Activated CD8-positive, alpha-beta T cell treated with anti-CD3 and anti-CD28 coated beads for 36 hours (primary cell): ENCODE data around the gene NPR1. TPM values are rescaled to one million over a fixed set of nuclear protein-coding genes. Genes with fewer than 3 reads are reported as not detected.
"Not testable (repeated sequence)": the region's sequence is repeated elsewhere in the genome, so short reads cannot be mapped to it uniquely, and the experiment has no call there.

ENCODE experiments used
- ATAC-seq: fragments of 200-7000 bp; cut with Tn5 transposase; one replicate; pipeline ENCODE4 v1.10.0; 2021; ENCODE audit warnings: mild to moderate bottlenecking, moderate library complexity
- CTCF ChIA-PET: fragments of 350-600 bp; sonication (Branson Sonifier 250); formaldehyde crosslinking; loops from one replicate; lab custom pipeline; 2021; ENCODE audit warnings: antibody characterized with exemption; lab: Charles Lee
- POLR2A ChIA-PET: fragments of 350-600 bp; sonication (Branson Sonifier 250); formaldehyde crosslinking; loops from one replicate; lab custom pipeline; 2021; ENCODE audit warnings: antibody characterized with exemption; lab: Charles Lee
- DNase-seq: peaks from one replicate; pipeline ENCODE4 v3.0.0-alpha.2; 2020
- H3K27ac Mint-ChIP-seq: one replicate; pipeline ENCODE4 v1.8.0; 2021; ENCODE audit warnings: mild to moderate bottlenecking, mixed read lengths
- H3K27me3 Mint-ChIP-seq: one replicate; pipeline ENCODE4 v1.8.0; 2021; ENCODE audit warnings: mixed read lengths
- H3K36me3 Mint-ChIP-seq: one replicate; pipeline ENCODE4 v1.8.0; 2021; ENCODE audit warnings: low read depth, mixed read lengths
- H3K4me1 Mint-ChIP-seq: one replicate; pipeline ENCODE4 v1.8.0; 2021; ENCODE audit warnings: low read depth, mixed read lengths
- H3K4me3 Mint-ChIP-seq: one replicate; pipeline ENCODE4 v1.8.0; 2021; ENCODE audit warnings: mild to moderate bottlenecking, moderate library complexity, mixed read lengths
- H3K9me3 Mint-ChIP-seq: one replicate; pipeline ENCODE4 v1.8.0; 2021; ENCODE audit warnings: mixed read lengths
- CTCF ChIP-seq: fragments of 200-600 bp; IDR thresholded peaks from one replicate; pipeline ENCODE4 v1.8.0; 2022; ENCODE audit warnings: antibody characterized with exemption, mild to moderate bottlenecking
- intact Hi-C: fragments of 100-400 bp; cut with micrococcal nuclease; formaldehyde crosslinking; loops from one replicate; pipeline ENCODE4 v1.10.0; 2022
- total RNA-seq, 2 experiments: library from RNA; stranded (reverse); gene quantifications; one replicate each; pipeline ENCODE4 v1.2.3, GENCODE V29; 2021

NPR1 gene
- total RNA-seq, 2 experiments from 2014 or later = not detected

- Mint-ChIP-seq H3K4me1 (no peaks in the 10 kb centered on the region), H3K27me3 (no peaks in the 10 kb centered on the region), H3K36me3 (no peaks in the 10 kb centered on the region), H3K27ac (no peak overlapping the region), H3K4me3 (no peak overlapping the region), H3K9me3 (no peaks in the 10 kb centered on the region)
- intact Hi-C loops = no loop called here
- POLR2A ChIA-PET = no interaction called here
- CTCF ChIA-PET = no interaction called here
- DNase-seq = peak; percentile 11
- ATAC-seq = no peak
- no peak for TF ChIP-seq CTCF
These were observed 27.0 kb downstream of the NPR1 start for GRCh38 chr1:153705484-153705883.

- Mint-ChIP-seq H3K27ac (no peak overlapping the region), H3K4me1 (no peaks in the 10 kb centered on the region), H3K9me3 (no peaks in the 10 kb centered on the region), H3K4me3 (no peak overlapping the region), H3K27me3 (peaks cover 3% of the 10 kb centered on the region), H3K36me3 (no peaks in the 10 kb centered on the region)
- intact Hi-C loops = no loop called here
- ChIA-PET POLR2A (no interaction called here), CTCF (no interaction called here)
- DNase-seq = no peak
- ATAC-seq = no peak
- no peak for TF ChIP-seq CTCF
These were observed 32.5 kb downstream of the NPR1 start for GRCh38 chr1:153711026-153711425.

- ATAC-seq, H3K4me1 Mint-ChIP-seq, H3K27ac Mint-ChIP-seq, H3K9me3 Mint-ChIP-seq, DNase-seq, H3K27me3 Mint-ChIP-seq, H3K36me3 Mint-ChIP-seq, intact Hi-C loops, H3K4me3 Mint-ChIP-seq: not testable (repeated sequence)
- ChIA-PET POLR2A (interaction anchor here (1.0 to 1.2 kb wide), 2 partner anchors 18 to 25 kb away, joined by 3 read pairs; no protein-coding TSS in a partner anchor), CTCF (interaction anchor here (1.9 kb wide), 1 partner anchor 38 kb away, joined by 7 read pairs; the partner anchor contains the start of gene NPR1)
These were observed 37.7 kb downstream of the NPR1 start for GRCh38 chr1:153716211-153716610.

- Mint-ChIP-seq H3K4me1 (peaks cover 3% of the 10 kb centered on the region), H3K4me3 (no peak overlapping the region), H3K36me3 (no peaks in the 10 kb centered on the region), H3K27me3 (peaks cover 3% of the 10 kb centered on the region), H3K27ac (no peak overlapping the region), H3K9me3 (no peaks in the 10 kb centered on the region)
- POLR2A ChIA-PET = no interaction called here
- intact Hi-C loops = no loop called here
- CTCF ChIA-PET = interaction anchor here (0.8 to 1.9 kb wide), 2 partner anchors 39 to 222 kb away, joined by 3 to 7 read pairs; partner anchors contain the start of gene NPR1
- DNase-seq (no peak), ATAC-seq (no peak)
- TF ChIP-seq CTCF = no peak
These were observed 38.8 kb downstream of the NPR1 start for GRCh38 chr1:153717330-153717729.

- ChIA-PET CTCF (interaction anchor here (0.9 kb wide), 1 partner anchor 180 kb away, joined by 3 read pairs; no protein-coding TSS in a partner anchor), POLR2A (interaction anchor here (0.6 to 1.2 kb wide), 2 partner anchors 44 to 761 kb away, joined by 3 to 4 read pairs; no protein-coding TSS in a partner anchor)
- Mint-ChIP-seq H3K36me3 (no peaks in the 10 kb centered on the region), H3K4me1 (peaks cover 10% of the 10 kb centered on the region), H3K27me3 (no peaks in the 10 kb centered on the region), H3K9me3 (no peaks in the 10 kb centered on the region), H3K27ac (no peak overlapping the region), H3K4me3 (no peak overlapping the region)
- ATAC-seq = no peak
- DNase-seq = no peak
- no peak for TF ChIP-seq CTCF
- intact Hi-C loops = no loop called here
These were observed 45.2 kb downstream of the NPR1 start for GRCh38 chr1:153723687-153724086.

- H3K9me3 Mint-ChIP-seq, H3K36me3 Mint-ChIP-seq, intact Hi-C loops: not testable (repeated sequence)
These were observed 46.1 kb downstream of the NPR1 start for GRCh38 chr1:153724634-153725033.

More at GRCh38 chr1:153724634-153725033, 46.1 kb downstream of the NPR1 start:
- H3K27ac Mint-ChIP-seq, DNase-seq, H3K4me3 Mint-ChIP-seq, ATAC-seq, H3K27me3 Mint-ChIP-seq: not testable (repeated sequence)
- ChIA-PET POLR2A (interaction anchor here (0.6 kb wide), 1 partner anchor 49 kb away, joined by 3 read pairs; no protein-coding TSS in a partner anchor), CTCF (interaction anchor here (1.7 kb wide), 1 partner anchor 46 kb away, joined by 5 read pairs; the partner anchor contains the start of gene NPR1)
- H3K4me1 Mint-ChIP-seq = peaks cover 19% of the 10 kb centered on the region
